Activated naive CD8-positive, alpha-beta T cell treated with anti-CD3 and anti-CD28 coated beads for 36 hours (primary cell): ENCODE results near the gene STX12. TPM values are rescaled to one million over a fixed set of nuclear protein-coding genes. Genes with fewer than 3 reads are reported as not detected.
"Not testable (repeated sequence)": the region's sequence is repeated elsewhere in the genome, so short reads cannot be mapped to it uniquely, and the experiment has no call there.

Experiments
- DNase-seq: peaks from one replicate; pipeline ENCODE4 v3.0.0; 2021
- H3K27ac Mint-ChIP-seq: one replicate; pipeline ENCODE4 v1.8.0; 2022; ENCODE audit warnings: mild to moderate bottlenecking, moderate library complexity, mixed read lengths
- H3K27me3 Mint-ChIP-seq: one replicate; pipeline ENCODE4 v1.8.0; 2022; ENCODE audit warnings: mild to moderate bottlenecking, mixed read lengths
- H3K36me3 Mint-ChIP-seq: one replicate; pipeline ENCODE4 v1.8.0; 2021; ENCODE audit warnings: mild to moderate bottlenecking, mixed read lengths
- H3K4me1 Mint-ChIP-seq: one replicate; pipeline ENCODE4 v1.8.0; 2021; ENCODE audit warnings: mixed read lengths
- H3K4me3 Mint-ChIP-seq: one replicate; pipeline ENCODE4 v1.8.0; 2022; ENCODE audit warnings: mild to moderate bottlenecking, moderate library complexity, mixed read lengths
- H3K9me3 Mint-ChIP-seq: one replicate; pipeline ENCODE4 v1.8.0; 2022; ENCODE audit warnings: mixed read lengths
- total RNA-seq, 2 experiments: library from RNA; stranded (reverse); gene quantifications; one replicate each; pipeline ENCODE4 v1.2.3, GENCODE V29; 2021

STX12 gene
- total RNA-seq, 2 experiments from 2014 or later, result 20.0 to 21.1 TPM

- Mint-ChIP-seq H3K36me3 (peaks cover 15% of the 10 kb centered on the region), H3K4me3 (peak overlapping the region; percentile 85), H3K27ac (peak overlapping the region; percentile 93), H3K27me3 (no peaks in the 10 kb centered on the region), H3K9me3 (no peaks in the 10 kb centered on the region), H3K4me1 (peaks cover 36% of the 10 kb centered on the region)
- no peak for DNase-seq
Observed at GRCh38 chr1:27831568-27832410, 58.8 kb downstream of the STX12 start.

GRCh38 chr1:27832762-27833161 lies 59.7 kb downstream of the STX12 start:
- Mint-ChIP-seq H3K27ac (no peak overlapping the region), H3K27me3 (no peaks in the 10 kb centered on the region), H3K4me1 (peaks cover 36% of the 10 kb centered on the region), H3K9me3 (no peaks in the 10 kb centered on the region), H3K36me3 (peaks cover 15% of the 10 kb centered on the region), H3K4me3 (peak overlapping the region; percentile 33)
- no peak for DNase-seq

- Mint-ChIP-seq H3K4me1 (peaks cover 36% of the 10 kb centered on the region), H3K27me3 (no peaks in the 10 kb centered on the region), H3K36me3 (peaks cover 15% of the 10 kb centered on the region), H3K9me3 (no peaks in the 10 kb centered on the region), H3K27ac (no peak overlapping the region), H3K4me3 (no peak overlapping the region)
- no peak for DNase-seq
Observed at GRCh38 chr1:27833470-27833869, 60.5 kb downstream of the STX12 start.

GRCh38 chr1:27835046-27835445 lies 62.0 kb downstream of the STX12 start:
- Mint-ChIP-seq H3K4me1 (peaks cover 34% of the 10 kb centered on the region), H3K9me3 (no peaks in the 10 kb centered on the region), H3K27me3 (no peaks in the 10 kb centered on the region), H3K36me3 (peaks cover 15% of the 10 kb centered on the region), H3K4me3 (no peak overlapping the region), H3K27ac (no peak overlapping the region)
- no peak for DNase-seq

- Mint-ChIP-seq H3K4me3 (no peak overlapping the region), H3K27me3 (no peaks in the 10 kb centered on the region), H3K4me1 (peaks cover 35% of the 10 kb centered on the region), H3K9me3 (no peaks in the 10 kb centered on the region), H3K27ac (no peak overlapping the region), H3K36me3 (peaks cover 15% of the 10 kb centered on the region)
- no peak for DNase-seq
Observed at GRCh38 chr1:27835501-27835900, 62.5 kb downstream of the STX12 start.

- H3K27ac Mint-ChIP-seq, result peak overlapping the region; percentile 22
- H3K36me3 Mint-ChIP-seq, result peaks cover 12% of the 10 kb centered on the region
- H3K4me3 Mint-ChIP-seq, result no peak overlapping the region
- DNase-seq, result no peak
- no peaks in the 10 kb centered on the region for H3K9me3 Mint-ChIP-seq
- H3K4me1 Mint-ChIP-seq, result no peaks in the 10 kb centered on the region
- no peaks in the 10 kb centered on the region for H3K27me3 Mint-ChIP-seq
Observed at GRCh38 chr1:27849951-27850350, 76.9 kb downstream of the STX12 start.

GRCh38 chr1:27855085-27855484 lies 82.1 kb downstream of the STX12 start:
- no peak overlapping the region for H3K27ac Mint-ChIP-seq
- no peaks in the 10 kb centered on the region for H3K9me3 Mint-ChIP-seq
- no peak for DNase-seq
- H3K27me3 Mint-ChIP-seq, result no peaks in the 10 kb centered on the region
- no peak overlapping the region for H3K4me3 Mint-ChIP-seq
- H3K36me3 Mint-ChIP-seq, result peaks cover 7% of the 10 kb centered on the region
- peaks cover 5% of the 10 kb centered on the region for H3K4me1 Mint-ChIP-seq

- Mint-ChIP-seq H3K4me3 (no peak overlapping the region), H3K9me3 (no peaks in the 10 kb centered on the region), H3K4me1 (peaks cover 5% of the 10 kb centered on the region), H3K27me3 (no peaks in the 10 kb centered on the region), H3K36me3 (peaks cover 1% of the 10 kb centered on the region), H3K27ac (no peak overlapping the region)
- no peak for DNase-seq
Observed at GRCh38 chr1:27856561-27857343, 83.7 kb downstream of the STX12 start.

GRCh38 chr1:27857552-27857951 lies 84.5 kb downstream of the STX12 start:
- H3K27me3 Mint-ChIP-seq, H3K36me3 Mint-ChIP-seq, H3K9me3 Mint-ChIP-seq, H3K4me3 Mint-ChIP-seq, H3K4me1 Mint-ChIP-seq, H3K27ac Mint-ChIP-seq, DNase-seq: not testable (repeated sequence)

- Mint-ChIP-seq H3K27ac (no peak overlapping the region), H3K9me3 (no peaks in the 10 kb centered on the region), H3K4me3 (no peak overlapping the region), H3K4me1 (peaks cover 10% of the 10 kb centered on the region), H3K27me3 (no peaks in the 10 kb centered on the region), H3K36me3 (no peaks in the 10 kb centered on the region)
- DNase-seq, result peak; percentile 76
Observed at GRCh38 chr1:27858072-27858948, 85.3 kb downstream of the STX12 start.

- Mint-ChIP-seq H3K4me1 (peaks cover 15% of the 10 kb centered on the region), H3K27ac (no peak overlapping the region), H3K27me3 (no peaks in the 10 kb centered on the region), H3K9me3 (no peaks in the 10 kb centered on the region), H3K4me3 (no peak overlapping the region), H3K36me3 (no peaks in the 10 kb centered on the region)
- no peak for DNase-seq
Observed at GRCh38 chr1:27858949-27859576, 86.0 kb downstream of the STX12 start.

GRCh38 chr1:27861436-27861835 lies 88.4 kb downstream of the STX12 start:
- Mint-ChIP-seq H3K27me3 (no peaks in the 10 kb centered on the region), H3K27ac (no peak overlapping the region), H3K4me3 (no peak overlapping the region), H3K36me3 (no peaks in the 10 kb centered on the region), H3K4me1 (peaks cover 25% of the 10 kb centered on the region), H3K9me3 (no peaks in the 10 kb centered on the region)
- DNase-seq, result no peak

GRCh38 chr1:27862004-27862403 lies 89.0 kb downstream of the STX12 start:
- no peak overlapping the region for H3K27ac Mint-ChIP-seq
- no peak overlapping the region for H3K4me3 Mint-ChIP-seq
- H3K27me3 Mint-ChIP-seq, result no peaks in the 10 kb centered on the region
- H3K4me1 Mint-ChIP-seq, result peaks cover 25% of the 10 kb centered on the region
- no peaks in the 10 kb centered on the region for H3K9me3 Mint-ChIP-seq
- no peak for DNase-seq
- no peaks in the 10 kb centered on the region for H3K36me3 Mint-ChIP-seq

- H3K4me1 Mint-ChIP-seq, result peaks cover 24% of the 10 kb centered on the region
- H3K4me3 Mint-ChIP-seq, result no peak overlapping the region
- H3K27ac Mint-ChIP-seq, result peak overlapping the region; percentile 24
- DNase-seq, result no peak
- no peaks in the 10 kb centered on the region for H3K36me3 Mint-ChIP-seq
- H3K9me3 Mint-ChIP-seq, result no peaks in the 10 kb centered on the region
- H3K27me3 Mint-ChIP-seq, result no peaks in the 10 kb centered on the region
Observed at GRCh38 chr1:27862671-27863537, 89.9 kb downstream of the STX12 start.
